ENCODE measurements around the gene CBR1.

- TF ChIP-seq CTCF (IDR thresholded peaks at IDR 0.05): no peak
- TF ChIP-seq POLR2A (IDR thresholded peaks at IDR 0.05): no peak
Measured at GRCh38 chr21:36022427-36023091, 47.3 kb upstream of the CBR1 start.

Data from adrenal gland (tissue), 5 donors.